Fibroblast of lung (primary cell): Measurements from ENCODE around the gene IGF2. TPM values are rescaled to one million over a fixed set of nuclear protein-coding genes. Genes with fewer than 3 reads are reported as not detected.

Experiments
- DNase-seq, 2 donors: peaks; one replicate each; pipeline versions ENCODE4 v3.0.0 to v3.0.0-alpha.2; 2010; ENCODE audit warnings: low read depth in 2 of 2
- H2AFZ ChIP-seq: 2 replicates; pipeline ENCODE4 v1.5.1; 2012; ENCODE audit warnings: low read length, control low read depth, inconsistent platforms
- H3K27ac ChIP-seq: 2 replicates; pipeline ENCODE4 v1.5.1; 2011; ENCODE audit warnings: low read length, control low read depth; ENCODE audit not compliant: insufficient read depth
- H3K27me3 ChIP-seq: 2 replicates; pipeline ENCODE4 v1.5.1; 2011; ENCODE audit warnings: mild to moderate bottlenecking, low read length; ENCODE audit not compliant: control insufficient read depth, insufficient read depth
- H3K36me3 ChIP-seq: 2 replicates; pipeline ENCODE4 v1.5.1; 2011; ENCODE audit warnings: low read length; ENCODE audit not compliant: control insufficient read depth, insufficient read depth
- H3K4me1 ChIP-seq: 2 replicates; pipeline ENCODE4 v1.5.1; 2011; ENCODE audit warnings: low read length; ENCODE audit not compliant: control insufficient read depth, insufficient read depth; ENCODE audit errors: extremely low read depth
- H3K4me2 ChIP-seq: 2 replicates; pipeline ENCODE4 v1.5.1; 2011; ENCODE audit warnings: low read length, control low read depth; ENCODE audit not compliant: insufficient read depth; ENCODE audit errors: extremely low read depth
- H3K4me3 ChIP-seq, 4 experiments: fragments of 200-600 bp in 1 of 4; sonication (generic) in 1 of 4; replicated peaks in 1 of 4; 2 replicates each; pipeline ENCODE4 v1.5.1; 2011 to 2016; ENCODE audit warnings: low read length in 4 of 4, low read depth in 3 of 4, mild to moderate bottlenecking in 3 of 4, control low read depth in 2 of 4, inconsistent platforms in 1 of 4, mixed read lengths in 1 of 4; ENCODE audit not compliant: insufficient read depth in 1 of 4; ENCODE audit errors: control extremely low read depth in 1 of 4
- H3K79me2 ChIP-seq: 2 replicates; pipeline ENCODE4 v1.5.1; 2012; ENCODE audit warnings: mild to moderate bottlenecking, low read length, inconsistent platforms; ENCODE audit not compliant: control insufficient read depth, insufficient read depth
- H3K9ac ChIP-seq: 2 replicates; pipeline ENCODE4 v1.5.1; 2011; ENCODE audit warnings: mild to moderate bottlenecking, low read length, control low read depth; ENCODE audit not compliant: insufficient read depth
- H3K9me3 ChIP-seq: 2 replicates; pipeline ENCODE4 v1.5.1; 2012; ENCODE audit warnings: low read depth, low read length; ENCODE audit not compliant: control insufficient read depth, insufficient read depth
- H4K20me1 ChIP-seq: 2 replicates; pipeline ENCODE4 v1.5.1; 2011; ENCODE audit warnings: low read length; ENCODE audit not compliant: control insufficient read depth, insufficient read depth; ENCODE audit errors: extremely low read depth
- CTCF ChIP-seq, 2 donors: IDR thresholded peaks in 1 of 2; conservative IDR thresholded peaks in 1 of 2; 1 replicate in 1 of 2; 2 replicates in 1 of 2; pipeline ENCODE4 v1.5.1; 2011 to 2012; ENCODE audit warnings: low read length in 2 of 2, control low read depth in 1 of 2, inconsistent platforms in 1 of 2, low read depth in 1 of 2, mild to moderate bottlenecking in 1 of 2
- EZH2 ChIP-seq: IDR thresholded peaks from 2 replicates; pipeline ENCODE4 v1.5.1; 2012; ENCODE audit warnings: low read length, control low read depth, mild to moderate bottlenecking; ENCODE audit errors: missing control alignments
- polyA plus RNA-seq, 2 donors: library from polyadenylated mRNA; depleted of rRNA in 1 of 2; stranded (reverse) in 1 of 2; unstranded in 1 of 2; fragments of >200 nt; gene quantifications; 2 replicates each; pipeline ENCODE4 v1.2.1, GENCODE V29; 2011 to 2012; ENCODE audit warnings: missing spikeins in 1 of 2
- total RNA-seq: library from RNA; depleted of rRNA; stranded (reverse); fragments of >200 nt; gene quantifications from 2 replicates; pipeline ENCODE4 v1.2.1, GENCODE V29; 2014

Gene IGF2
- total and polyA plus RNA-seq, 2 donors (not counting 1 experiment from before 2014, with no cell fraction given), result 0.08 to 0.17 TPM

GRCh38 chr11:2154889-2155288 is 15.7 kb upstream of the IGF2 start:
- H3K9ac ChIP-seq, result no peak overlapping the region
- H3K36me3 ChIP-seq, result no peaks in the 10 kb centered on the region
- DNase-seq, result no peak
- no peaks in the 10 kb centered on the region for H3K9me3 ChIP-seq
- H3K4me1 ChIP-seq, result no peaks in the 10 kb centered on the region
- H2AFZ ChIP-seq, result no peak overlapping the region
- no peak overlapping the region for H3K4me2 ChIP-seq
- no peaks in the 10 kb centered on the region for H3K79me2 ChIP-seq
- no peak overlapping the region for H3K4me3 ChIP-seq
- peaks cover 2% of the 10 kb centered on the region for H3K27me3 ChIP-seq
- no peaks in the 10 kb centered on the region for H4K20me1 ChIP-seq
- H3K27ac ChIP-seq, result no peak overlapping the region
- TF ChIP-seq CTCF (conservative IDR thresholded peaks at IDR 0.05 in 1 of 2, IDR thresholded peaks at IDR 0.05 in 1 of 2; ENCODE audit: low read depth in 1 of 2, low read length in 2 of 2), result no peak
- no peak for TF ChIP-seq EZH2

- Histone ChIP-seq H3K9ac (no peak overlapping the region), H3K4me2 (no peak overlapping the region), H3K4me1 (no peaks in the 10 kb centered on the region), H3K79me2 (no peaks in the 10 kb centered on the region), H3K27me3 (peaks cover 2% of the 10 kb centered on the region), H4K20me1 (no peaks in the 10 kb centered on the region), H3K9me3 (no peaks in the 10 kb centered on the region), H3K27ac (no peak overlapping the region), H3K36me3 (no peaks in the 10 kb centered on the region), H2AFZ (no peak overlapping the region), H3K4me3 (no peak overlapping the region)
- TF ChIP-seq EZH2, result no peak
- no peak for TF ChIP-seq CTCF (conservative IDR thresholded peaks at IDR 0.05 in 1 of 2, IDR thresholded peaks at IDR 0.05 in 1 of 2; ENCODE audit: low read depth in 1 of 2, low read length in 2 of 2)
- no peak for DNase-seq
Observed at GRCh38 chr11:2154195-2154585, 15.0 kb upstream of the IGF2 start.

GRCh38 chr11:2153581-2154194 is 14.5 kb upstream of the IGF2 start:
- DNase-seq, result no peak
- Histone ChIP-seq H3K27ac (no peak overlapping the region), H3K9me3 (no peaks in the 10 kb centered on the region), H4K20me1 (no peaks in the 10 kb centered on the region), H3K4me1 (no peaks in the 10 kb centered on the region), H3K27me3 (peaks cover 2% of the 10 kb centered on the region), H3K79me2 (no peaks in the 10 kb centered on the region), H3K4me3 (no peak overlapping the region), H3K36me3 (no peaks in the 10 kb centered on the region), H3K4me2 (no peak overlapping the region), H3K9ac (no peak overlapping the region), H2AFZ (no peak overlapping the region)
- TF ChIP-seq EZH2 (no peak), CTCF (conservative IDR thresholded peaks at IDR 0.05 in 1 of 2, IDR thresholded peaks at IDR 0.05 in 1 of 2; ENCODE audit: low read depth in 1 of 2, low read length in 2 of 2) (no peak)
